Astrocyte (in vitro differentiated cells and primary cell): ENCODE results near the gene CHN1. TPM values are rescaled to one million over a fixed set of nuclear protein-coding genes. Genes with fewer than 3 reads are reported as not detected.

Experiments
- DNase-seq: peaks from one replicate; pipeline ENCODE4 v3.0.0-alpha.2; 2010; ENCODE audit warnings: low read depth
- FAIRE-seq: peaks from 2 replicates; lab custom pipeline; 2011; peaks lifted over from hg19 to GRCh38; lab: Jason Lieb, UNC
- H2AFZ ChIP-seq: 2 replicates; pipeline ENCODE4 v1.6.0; 2012; ENCODE audit warnings: low read depth, low read length, inconsistent platforms
- H3K27ac ChIP-seq: 2 replicates; pipeline ENCODE4 v1.5.1; 2011; ENCODE audit warnings: low read depth, low read length, inconsistent platforms
- H3K27me3 ChIP-seq: 2 replicates; pipeline ENCODE4 v1.6.0; 2011; ENCODE audit warnings: low read length, inconsistent platforms; ENCODE audit not compliant: insufficient read depth
- H3K36me3 ChIP-seq: 2 replicates; pipeline ENCODE4 v1.5.1; 2011; ENCODE audit warnings: low read length, inconsistent platforms; ENCODE audit not compliant: insufficient read depth
- H3K4me1 ChIP-seq: 2 replicates; pipeline ENCODE4 v1.5.1; 2011; ENCODE audit warnings: low read length, inconsistent platforms; ENCODE audit not compliant: insufficient read depth
- H3K4me2 ChIP-seq: 2 replicates; pipeline ENCODE4 v1.6.0; 2012; ENCODE audit warnings: low read length, inconsistent platforms
- H3K4me3 ChIP-seq: 2 replicates; pipeline ENCODE4 v1.5.1; 2011; ENCODE audit warnings: low read depth, mild to moderate bottlenecking, low read length, inconsistent platforms; ENCODE audit not compliant: insufficient read depth
- H3K79me2 ChIP-seq: 2 replicates; pipeline ENCODE4 v1.6.0; 2012; ENCODE audit warnings: mild to moderate bottlenecking, low read length, inconsistent platforms; ENCODE audit not compliant: insufficient read depth
- H3K9ac ChIP-seq: 2 replicates; pipeline ENCODE4 v1.6.0; 2012; ENCODE audit warnings: mild to moderate bottlenecking, low read length, inconsistent platforms
- H3K9me3 ChIP-seq: 2 replicates; pipeline ENCODE4 v1.5.1; 2012; ENCODE audit warnings: low read depth, mild to moderate bottlenecking, low read length, inconsistent platforms; ENCODE audit not compliant: insufficient read depth
- H4K20me1 ChIP-seq: 2 replicates; pipeline ENCODE4 v1.6.0; 2012; ENCODE audit warnings: low read length, inconsistent platforms; ENCODE audit not compliant: insufficient read depth
- H3K27ac Mint-ChIP-seq: one replicate; pipeline ENCODE4 v1.8.0; 2021; ENCODE audit warnings: mild to moderate bottlenecking, mixed read lengths; ENCODE audit not compliant: unreplicated experiment
- H3K27me3 Mint-ChIP-seq: one replicate; pipeline ENCODE4 v1.8.0; 2021; ENCODE audit warnings: low read depth, mixed read lengths; ENCODE audit not compliant: unreplicated experiment
- H3K36me3 Mint-ChIP-seq: one replicate; pipeline ENCODE4 v1.8.0; 2021; ENCODE audit warnings: low read depth, mixed read lengths; ENCODE audit not compliant: unreplicated experiment
- H3K4me1 Mint-ChIP-seq: one replicate; pipeline ENCODE4 v1.8.0; 2021; ENCODE audit warnings: low read depth, mixed read lengths; ENCODE audit not compliant: unreplicated experiment
- H3K4me3 Mint-ChIP-seq: one replicate; pipeline ENCODE4 v1.8.0; 2021; ENCODE audit warnings: mild to moderate bottlenecking, moderate library complexity, mixed read lengths; ENCODE audit not compliant: unreplicated experiment
- H3K9me3 Mint-ChIP-seq: one replicate; pipeline ENCODE4 v1.8.0; 2021; ENCODE audit warnings: mild to moderate bottlenecking, mixed read lengths; ENCODE audit not compliant: unreplicated experiment
- CTCF ChIP-seq: IDR thresholded peaks from 2 replicates; pipeline ENCODE4 v1.5.1; 2011; ENCODE audit warnings: low read depth, mild to moderate bottlenecking, inconsistent platforms, low read length, moderate library complexity; ENCODE audit not compliant: insufficient read depth
- EZH2 ChIP-seq: IDR thresholded peaks from 2 replicates; pipeline ENCODE4 v1.6.1; 2012; ENCODE audit warnings: mild to moderate bottlenecking, low read length, inconsistent platforms; ENCODE audit not compliant: insufficient read depth
- total RNA-seq: library from RNA; stranded (reverse); gene quantifications from 2 replicates; pipeline ENCODE4 v1.2.1, GENCODE V29; 2021

CHN1 gene
- total RNA-seq, 1 donor from 2014 or later: 23.9 TPM

DNA sequence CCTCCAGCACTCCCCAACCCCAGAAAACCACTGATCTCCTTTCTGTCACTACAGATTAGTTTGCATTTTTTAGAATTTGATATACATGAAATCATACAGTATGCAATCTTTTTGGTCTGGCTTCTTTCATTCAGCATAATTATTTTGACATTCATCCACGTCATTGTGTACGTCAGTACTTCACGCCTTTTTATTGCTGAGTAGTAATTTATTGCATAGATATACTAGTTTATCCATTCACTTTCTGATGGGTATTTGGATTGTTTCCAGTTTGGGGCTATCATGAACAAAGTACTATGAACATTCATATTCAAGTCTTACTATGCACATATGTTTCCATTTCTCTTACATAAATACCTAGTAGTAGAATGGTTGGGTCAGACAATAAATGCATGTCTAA is 20.1 kb upstream of the CHN1 start:
- H3K27ac Mint-ChIP-seq: no peak overlapping the region
- no peaks in the 10 kb centered on the region for H3K36me3 Mint-ChIP-seq
- H3K4me1 Mint-ChIP-seq: no peaks in the 10 kb centered on the region
- no peak overlapping the region for H3K4me3 Mint-ChIP-seq
- H3K4me2 ChIP-seq: no peak overlapping the region
- H3K9me3 Mint-ChIP-seq: no peaks in the 10 kb centered on the region
- H3K27me3 Mint-ChIP-seq: no peaks in the 10 kb centered on the region
- no peak for FAIRE-seq
- H3K4me3 ChIP-seq: no peak overlapping the region
- H4K20me1 ChIP-seq: no peaks in the 10 kb centered on the region
- H2AFZ ChIP-seq: no peak overlapping the region
- H3K4me1 ChIP-seq: no peaks in the 10 kb centered on the region
- H3K9ac ChIP-seq: no peak overlapping the region
- H3K9me3 ChIP-seq: no peaks in the 10 kb centered on the region
- TF ChIP-seq EZH2 (no peak), CTCF (no peak)
- H3K27ac ChIP-seq: no peak overlapping the region
- no peaks in the 10 kb centered on the region for H3K27me3 ChIP-seq
- no peaks in the 10 kb centered on the region for H3K79me2 ChIP-seq
- H3K36me3 ChIP-seq: no peaks in the 10 kb centered on the region
- no peak for DNase-seq

DNA sequence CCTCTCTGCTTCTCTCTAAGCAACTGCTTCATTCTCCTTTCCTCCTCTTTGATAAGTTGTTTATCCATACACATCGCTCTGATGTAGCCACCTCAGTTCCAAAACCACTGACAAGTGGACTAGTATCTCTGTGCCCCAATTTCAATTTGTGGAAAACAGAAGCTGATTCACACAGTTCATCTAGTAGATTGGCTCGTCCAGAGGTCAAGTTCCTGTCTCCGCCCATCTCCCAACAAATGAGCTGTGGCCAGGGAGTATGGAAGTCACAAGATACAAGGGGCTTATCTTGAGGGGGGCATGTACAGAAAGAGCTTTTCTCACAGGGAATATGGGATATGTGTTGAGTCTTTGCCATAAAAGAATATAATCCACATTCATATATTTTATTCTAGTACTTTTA is 17.7 kb upstream of the CHN1 start:
- TF ChIP-seq CTCF: no peak
- no peak for TF ChIP-seq EZH2
- H3K36me3 ChIP-seq: no peaks in the 10 kb centered on the region
- FAIRE-seq (no peak), DNase-seq (no peak)
- Mint-ChIP-seq H3K36me3 (peaks cover 2% of the 10 kb centered on the region), H3K27ac (no peak overlapping the region), H3K9me3 (no peaks in the 10 kb centered on the region), H3K4me1 (no peaks in the 10 kb centered on the region), H3K27me3 (no peaks in the 10 kb centered on the region), H3K4me3 (no peak overlapping the region)
- no peak overlapping the region for H2AFZ ChIP-seq
- no peaks in the 10 kb centered on the region for H3K79me2 ChIP-seq
- H3K9ac ChIP-seq: no peak overlapping the region
- H3K4me2 ChIP-seq: no peak overlapping the region
- H3K9me3 ChIP-seq: no peaks in the 10 kb centered on the region
- H3K4me1 ChIP-seq: no peaks in the 10 kb centered on the region
- H4K20me1 ChIP-seq: no peaks in the 10 kb centered on the region
- H3K27me3 ChIP-seq: no peaks in the 10 kb centered on the region
- H3K4me3 ChIP-seq: no peak overlapping the region
- no peak overlapping the region for H3K27ac ChIP-seq

GRCh38 chr2:175019566-175020327 is 14.6 kb upstream of the CHN1 start:
- TF ChIP-seq EZH2 (no peak), CTCF (no peak)
- Histone ChIP-seq H3K4me3 (no peak overlapping the region), H3K79me2 (no peaks in the 10 kb centered on the region), H3K27me3 (no peaks in the 10 kb centered on the region), H3K9me3 (no peaks in the 10 kb centered on the region), H3K4me1 (no peaks in the 10 kb centered on the region), H3K4me2 (no peak overlapping the region), H3K27ac (no peak overlapping the region), H4K20me1 (no peaks in the 10 kb centered on the region), H3K9ac (no peak overlapping the region), H2AFZ (no peak overlapping the region), H3K36me3 (no peaks in the 10 kb centered on the region)
- Mint-ChIP-seq H3K27me3 (no peaks in the 10 kb centered on the region), H3K4me1 (no peaks in the 10 kb centered on the region), H3K36me3 (peaks cover 2% of the 10 kb centered on the region), H3K9me3 (peaks cover 2% of the 10 kb centered on the region), H3K27ac (no peak overlapping the region), H3K4me3 (no peak overlapping the region)
- no peak for DNase-seq
- no peak for FAIRE-seq
